ENCODE results near the gene TMC8. TPM values are rescaled to one million over a fixed set of nuclear protein-coding genes. Genes with fewer than 3 reads are reported as not detected.

The TMC8 gene
- total and polyA plus RNA-seq, 2 of the 8 experiments (the other 6 are each of a cell fraction or from before 2014, with no cell fraction given), result 1.00 to 2.8 TPM

GRCh38 chr17:78131172-78132083, 857 bp downstream of the TMC8 start:
- peaks cover 0 to 3% of the 10 kb centered on the region in 2 experiments for H4K20me1 ChIP-seq (replicated peaks in 1 of 2; ENCODE audit: control insufficient read depth in 1 of 2, insufficient read depth in 2 of 2, low read length in 2 of 2)
- H4K5ac ChIP-seq (ENCODE audit: insufficient read length, low read depth, low read length), result no peak overlapping the region
- no peak overlapping the region for H3K56ac ChIP-seq (replicated peaks; ENCODE audit: insufficient read length, low read depth, low read length)
- peak overlapping the region; percentile 32 for H3K4ac ChIP-seq (replicated peaks; ENCODE audit: insufficient read length, low read depth, low read length)
- no peak for FAIRE-seq
- peaks cover 7% of the 10 kb centered on the region for H3K23me2 ChIP-seq (ENCODE audit: low read depth, low read length)
- H3K4me2 ChIP-seq (ENCODE audit: insufficient read depth in 1 of 2, low read depth in 2 of 2, low read length in 2 of 2), result peak overlapping the region; percentile 53 to 69
- 29% methylated on average over 63 of the region's 74 CpGs; no CpG with 5 or more reads in 1 of the 2 experiments for WGBS, 2 experiments (ENCODE audit: extremely low coverage in 1 of 2, insufficient coverage in 1 of 2, insufficient read length in 1 of 2, insufficient replicate concordance in 2 of 2, low coverage in 1 of 2, low lambda C conversion rate in 2 of 2, missing lambda C conversion rate in 1 of 2)
- H3K36me3 ChIP-seq (ENCODE audit: control insufficient read depth in 2 of 4, insufficient read depth in 4 of 4, low read length in 3 of 4), result no peaks in the 10 kb centered on the region
- no peak overlapping the region for H2BK20ac ChIP-seq (ENCODE audit: low read length)
- 0 out of 2 replicates have a peak overlapping the region, but pooled peaks have one; percentile 29 for H2BK15ac ChIP-seq (ENCODE audit: low read length)
- H4K91ac ChIP-seq (replicated peaks; ENCODE audit: insufficient read length, low read length), result no peak overlapping the region
- H3K27me3 ChIP-seq (replicated peaks in 1 of 4; ENCODE audit: control insufficient read depth in 3 of 4, extremely low read depth in 1 of 4, insufficient read depth in 3 of 4, low read length in 3 of 4), result peaks cover 0 to 26% (median 17%) of the 10 kb centered on the region in 4 experiments; a peak in 5 of 7 replicates
- no peak overlapping the region for H3K9ac ChIP-seq (replicated peaks in 1 of 4; ENCODE audit: extremely low read depth in 1 of 4, low read depth in 3 of 4, low read length in 3 of 4)
- H2BK12ac ChIP-seq (ENCODE audit: low read depth, low read length), result peak overlapping the region; percentile 90; the same call in 1 of the 2 replicates
- H3K9me3 ChIP-seq (ENCODE audit: insufficient read depth in 2 of 2, low read depth in 1 of 2, low read length in 1 of 2), result no peaks in the 10 kb centered on the region
- POLR2A ChIA-PET (ENCODE audit: partially characterized antibody), result interaction anchor here (0.9 to 4.6 kb wide), 8 partner anchors 10 to 50 kb away, joined by 3 to 16 read pairs (median 4); no protein-coding TSS in a partner anchor
- no peak overlapping the region for H3K23ac ChIP-seq (ENCODE audit: insufficient read length)
- H3K79me1 ChIP-seq (ENCODE audit: low read depth, low read length), result no peaks in the 10 kb centered on the region
- H3K4me3 ChIP-seq (ENCODE audit: extremely low read depth in 1 of 4, insufficient read depth in 2 of 4, low read depth in 3 of 4, low read length in 4 of 4), result peak overlapping the region; percentile 10 to 58 (median 10); a peak in 5 of 8 replicates
- H2BK120ac ChIP-seq (replicated peaks; ENCODE audit: low read depth, low read length), result no peak overlapping the region
- peak overlapping the region; percentile 73 for H4K8ac ChIP-seq (ENCODE audit: extremely low read depth, insufficient read depth, low read length)
- no peak overlapping the region for H3K27ac ChIP-seq (ENCODE audit: low read depth, low read length)
- H2AFZ ChIP-seq (ENCODE audit: low read length), result no peak overlapping the region
- no peak overlapping the region for H3K14ac ChIP-seq (ENCODE audit: insufficient read length)
- CTCF ChIA-PET (ENCODE audit: partially characterized antibody), result interaction anchor here (0.6 to 4.2 kb wide), 4 partner anchors 9 to 631 kb away, joined by 3 to 17 read pairs (median 6); no protein-coding TSS in a partner anchor
- H2AK5ac ChIP-seq (ENCODE audit: low read depth, low read length), result peak overlapping the region; percentile 54; the same call in 1 of the 2 replicates
- no peaks in the 10 kb centered on the region for H3K79me2 ChIP-seq (ENCODE audit: control insufficient read depth in 1 of 2, insufficient read depth in 2 of 2, low read length in 2 of 2)
- no peak for DNase-seq (ENCODE audit: low read depth in 1 of 2, low spot score in 2 of 2)
- peak overlapping the region; percentile 32; the same call in 1 of the 2 replicates for H3K18ac ChIP-seq (ENCODE audit: extremely low read depth, low read length)
- peak overlapping the region; percentile 71; the same call in 1 of the 2 replicates for H2BK5ac ChIP-seq (ENCODE audit: low read depth, low read length)
- peaks cover 0 to 28% (median 17%) of the 10 kb centered on the region in 4 experiments; a peak in 6 of 7 replicates for H3K4me1 ChIP-seq (replicated peaks in 1 of 4; ENCODE audit: control insufficient read depth in 3 of 4, insufficient read depth in 4 of 4, low read length in 3 of 4)
- TF ChIP-seq BCL11A (IDR thresholded peaks at IDR 0.05; ENCODE audit: low read depth in 2 of 2, low read length in 2 of 2) (no peak), RBBP5 (IDR thresholded peaks at IDR 0.05; ENCODE audit: borderline replicate concordance, low read depth, low read length) (no peak), TAF7 (optimal IDR thresholded peaks at IDR 0.05; ENCODE audit: borderline replicate concordance, low read depth, low read length) (no peak), ZNF274 (IDR thresholded peaks at IDR 0.05; ENCODE audit: borderline replicate concordance, extremely low read depth, low read length) (no peak), CBX8 (IDR thresholded peaks at IDR 0.05; ENCODE audit: borderline replicate concordance, low read depth, low read length) (no peak), USF2 (IDR thresholded peaks at IDR 0.05; ENCODE audit: low read length) (no peak), BRCA1 (IDR thresholded peaks at IDR 0.05; ENCODE audit: low read depth, low read length) (no peak), BACH1 (IDR thresholded peaks at IDR 0.05; ENCODE audit: low read length) (no peak), TEAD4 (IDR thresholded peaks at IDR 0.05; ENCODE audit: low read depth, low read length) (no peak)

All from H1 (cell line).